ENCODE results near the gene RGS2. TPM values are rescaled to one million over a fixed set of nuclear protein-coding genes. Genes with fewer than 3 reads are reported as not detected.

Gene RGS2
- total RNA-seq, 2 donors from 2014 or later, result 31.2 to 51.2 TPM

- Histone ChIP-seq H3K27me3 (no peaks in the 10 kb centered on the region), H3K27ac (no peak overlapping the region), H3K4me3 (no peak overlapping the region), H3K36me3 (no peaks in the 10 kb centered on the region), H3K4me1 (peaks cover 0 to 3% of the 10 kb centered on the region in 2 donors), H3K9me3 (no peaks in the 10 kb centered on the region)
- no peak for TF ChIP-seq CTCF (IDR thresholded peaks at IDR 0.05)
- DNase-seq (ENCODE audit: low spot score), result no peak
Observed at GRCh38 chr1:192764675-192765074, 44.2 kb upstream of the RGS2 start.

- no peaks in the 10 kb centered on the region for H3K36me3 ChIP-seq
- TF ChIP-seq CTCF (IDR thresholded peaks at IDR 0.05), result no peak
- H3K9me3 ChIP-seq, result no peaks in the 10 kb centered on the region
- no peaks in the 10 kb centered on the region for H3K27me3 ChIP-seq
- H3K27ac ChIP-seq, result no peak overlapping the region
- no peak for DNase-seq (ENCODE audit: low spot score)
- peaks cover 0 to 4% of the 10 kb centered on the region in 2 donors for H3K4me1 ChIP-seq
- H3K4me3 ChIP-seq, result no peak overlapping the region
Observed at GRCh38 chr1:192766009-192766625, 42.7 kb upstream of the RGS2 start.

GRCh38 chr1:192766876-192767275, 42.0 kb upstream of the RGS2 start:
- no peaks in the 10 kb centered on the region for H3K9me3 ChIP-seq
- no peak for TF ChIP-seq CTCF (IDR thresholded peaks at IDR 0.05)
- DNase-seq (ENCODE audit: low spot score), result no peak
- H3K27ac ChIP-seq, result no peak overlapping the region
- no peaks in the 10 kb centered on the region for H3K27me3 ChIP-seq
- no peak overlapping the region for H3K4me3 ChIP-seq
- peaks cover 0 to 8% of the 10 kb centered on the region in 2 donors for H3K4me1 ChIP-seq
- no peaks in the 10 kb centered on the region for H3K36me3 ChIP-seq

- no peaks in the 10 kb centered on the region for H3K36me3 ChIP-seq
- no peak for DNase-seq (ENCODE audit: low spot score)
- H3K27ac ChIP-seq, result peak overlapping the region in 1 of 2 donors; percentile 63
- peaks cover 0 to 8% of the 10 kb centered on the region in 2 donors for H3K4me1 ChIP-seq
- H3K27me3 ChIP-seq, result no peaks in the 10 kb centered on the region
- no peaks in the 10 kb centered on the region for H3K9me3 ChIP-seq
- H3K4me3 ChIP-seq, result no peak overlapping the region
- no peak for TF ChIP-seq CTCF (IDR thresholded peaks at IDR 0.05)
Observed at GRCh38 chr1:192767798-192768197, 41.0 kb upstream of the RGS2 start.

GRCh38 chr1:192768463-192768862, 40.4 kb upstream of the RGS2 start:
- DNase-seq (ENCODE audit: low spot score), result no peak
- Histone ChIP-seq H3K27me3 (no peaks in the 10 kb centered on the region), H3K4me1 (peaks cover 0 to 5% of the 10 kb centered on the region in 2 donors), H3K36me3 (no peaks in the 10 kb centered on the region), H3K9me3 (no peaks in the 10 kb centered on the region), H3K27ac (peak overlapping the region in 1 of 2 donors; percentile 63), H3K4me3 (no peak overlapping the region)
- no peak for TF ChIP-seq CTCF (IDR thresholded peaks at IDR 0.05)

GRCh38 chr1:192771341-192771740, 37.5 kb upstream of the RGS2 start:
- no peak for DNase-seq (ENCODE audit: low spot score)
- Histone ChIP-seq H3K4me1 (peaks cover 0 to 5% of the 10 kb centered on the region in 2 donors), H3K4me3 (no peak overlapping the region), H3K9me3 (no peaks in the 10 kb centered on the region), H3K36me3 (no peaks in the 10 kb centered on the region), H3K27me3 (no peaks in the 10 kb centered on the region), H3K27ac (peak overlapping the region in 1 of 2 donors; percentile 38)
- TF ChIP-seq CTCF (IDR thresholded peaks at IDR 0.05), result no peak
